Activated B cell treated with CpG ODN at 0.5 μM for 24 hours (primary cell): ENCODE data around the gene FAF2. TPM values are rescaled to one million over a fixed set of nuclear protein-coding genes. Genes with fewer than 3 reads are reported as not detected.

Experiments
- ATAC-seq: fragments of 200-7000 bp; cut with Tn5 transposase; one replicate; pipeline ENCODE4 v1.10.0; 2021; ENCODE audit warnings: low read depth, mild to moderate bottlenecking, moderate library complexity
- CTCF ChIA-PET: fragments of 350-600 bp; sonication (Branson Sonifier 250); formaldehyde crosslinking; loops from one replicate; lab custom pipeline; 2021; ENCODE audit warnings: antibody characterized with exemption; lab: Charles Lee
- POLR2A ChIA-PET: fragments of 350-600 bp; sonication (Branson Sonifier 250); formaldehyde crosslinking; loops from one replicate; lab custom pipeline; 2021; ENCODE audit warnings: antibody characterized with exemption; lab: Charles Lee
- DNase-seq: peaks from one replicate; pipeline ENCODE4 v3.0.0; 2022
- H3K27ac Mint-ChIP-seq: one replicate; pipeline ENCODE4 v1.8.0; 2020; ENCODE audit warnings: mixed read lengths
- H3K27me3 Mint-ChIP-seq: one replicate; pipeline ENCODE4 v1.8.0; 2021; ENCODE audit warnings: mixed read lengths
- H3K36me3 Mint-ChIP-seq: one replicate; pipeline ENCODE4 v1.8.0; 2021; ENCODE audit warnings: low read depth, mixed read lengths
- H3K4me1 Mint-ChIP-seq: one replicate; pipeline ENCODE4 v1.8.0; 2021; ENCODE audit warnings: mixed read lengths
- H3K4me3 Mint-ChIP-seq: one replicate; pipeline ENCODE4 v1.8.0; 2020; ENCODE audit warnings: mild to moderate bottlenecking, mixed read lengths
- H3K9me3 Mint-ChIP-seq: one replicate; pipeline ENCODE4 v1.8.0; 2020; ENCODE audit warnings: mixed read lengths
- intact Hi-C: fragments of 100-400 bp; cut with micrococcal nuclease; formaldehyde crosslinking; loops from one replicate; pipeline ENCODE4 v1.15.1; 2024
- total RNA-seq: library from RNA; stranded (reverse); gene quantifications from 2 replicates; pipeline ENCODE4 v1.2.3, GENCODE V29; 2022
- TF ChIP-seq, protein P1 (sequence below): fragments of 200-600 bp; IDR thresholded peaks from one replicate; pipeline ENCODE4 v1.8.0; 2022; ENCODE audit warnings: antibody characterized with exemption, mild to moderate bottlenecking

FAF2 gene
- total RNA-seq, 1 donor from 2014 or later: 39.0 TPM

GRCh38 chr5:176538230-176538988, 90.2 kb downstream of the FAF2 start:
- Mint-ChIP-seq H3K27ac (peak overlapping the region; percentile 95), H3K4me1 (peaks cover 67% of the 10 kb centered on the region), H3K27me3 (no peaks in the 10 kb centered on the region), H3K4me3 (peak overlapping the region; percentile 97), H3K9me3 (no peaks in the 10 kb centered on the region), H3K36me3 (peaks cover 15% of the 10 kb centered on the region)
- ChIA-PET CTCF (interaction anchor here (1.5 to 1.6 kb wide), 3 partner anchors 90 to 123 kb away, joined by 4 to 5 read pairs (median 5); partner anchors contain the start of genes CLTB and FAF2), POLR2A (interaction anchor here (0.6 to 4.2 kb wide), 20 partner anchors 9 to 1062 kb away, joined by 3 to 53 read pairs (median 6); partner anchors contain the start of genes CLTB, FAF2, HIGD2A and KIAA1191)
- ATAC-seq (no peak), DNase-seq (no peak)
- intact Hi-C loops: loop anchor here (5.0 to 10.0 kb wide), 4 partner anchors 94 to 1576 kb away; partner anchors contain the start of genes EIF4E1B, N4BP3, NSD1 and PRELID1
- TF ChIP-seq, protein P1, sequence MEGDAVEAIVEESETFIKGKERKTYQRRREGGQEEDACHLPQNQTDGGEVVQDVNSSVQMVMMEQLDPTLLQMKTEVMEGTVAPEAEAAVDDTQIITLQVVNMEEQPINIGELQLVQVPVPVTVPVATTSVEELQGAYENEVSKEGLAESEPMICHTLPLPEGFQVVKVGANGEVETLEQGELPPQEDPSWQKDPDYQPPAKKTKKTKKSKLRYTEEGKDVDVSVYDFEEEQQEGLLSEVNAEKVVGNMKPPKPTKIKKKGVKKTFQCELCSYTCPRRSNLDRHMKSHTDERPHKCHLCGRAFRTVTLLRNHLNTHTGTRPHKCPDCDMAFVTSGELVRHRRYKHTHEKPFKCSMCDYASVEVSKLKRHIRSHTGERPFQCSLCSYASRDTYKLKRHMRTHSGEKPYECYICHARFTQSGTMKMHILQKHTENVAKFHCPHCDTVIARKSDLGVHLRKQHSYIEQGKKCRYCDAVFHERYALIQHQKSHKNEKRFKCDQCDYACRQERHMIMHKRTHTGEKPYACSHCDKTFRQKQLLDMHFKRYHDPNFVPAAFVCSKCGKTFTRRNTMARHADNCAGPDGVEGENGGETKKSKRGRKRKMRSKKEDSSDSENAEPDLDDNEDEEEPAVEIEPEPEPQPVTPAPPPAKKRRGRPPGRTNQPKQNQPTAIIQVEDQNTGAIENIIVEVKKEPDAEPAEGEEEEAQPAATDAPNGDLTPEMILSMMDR: no peak

GRCh38 chr5:176538989-176539384, 90.8 kb downstream of the FAF2 start:
- Mint-ChIP-seq H3K4me3 (no peak overlapping the region), H3K9me3 (no peaks in the 10 kb centered on the region), H3K4me1 (peaks cover 65% of the 10 kb centered on the region), H3K36me3 (peaks cover 15% of the 10 kb centered on the region), H3K27me3 (no peaks in the 10 kb centered on the region), H3K27ac (peak overlapping the region; percentile 95)
- DNase-seq (no peak), ATAC-seq (no peak)
- intact Hi-C loops: loop anchor here (5.0 to 10.0 kb wide), 4 partner anchors 93 to 1576 kb away; partner anchors contain the start of genes EIF4E1B, N4BP3, NSD1 and PRELID1
- TF ChIP-seq, protein P1: no peak
- ChIA-PET CTCF (interaction anchor here (1.5 to 1.6 kb wide), 3 partner anchors 91 to 123 kb away, joined by 4 to 5 read pairs (median 5); partner anchors contain the start of genes CLTB and FAF2), POLR2A (interaction anchor here (2.4 to 4.2 kb wide), 2 partner anchors 11 to 122 kb away, joined by 7 to 22 read pairs; partner anchors contain the start of gene CLTB)

- Mint-ChIP-seq H3K4me3 (no peak overlapping the region), H3K4me1 (peaks cover 58% of the 10 kb centered on the region), H3K27me3 (no peaks in the 10 kb centered on the region), H3K36me3 (peaks cover 15% of the 10 kb centered on the region), H3K9me3 (no peaks in the 10 kb centered on the region), H3K27ac (peak overlapping the region; percentile 91)
- intact Hi-C loops: loop anchor here (5.0 kb wide), 1 partner anchor 33 kb away; no protein-coding TSS in a partner anchor
- CTCF ChIA-PET: no interaction called here
- TF ChIP-seq, protein P1: no peak
- POLR2A ChIA-PET: no interaction called here
- ATAC-seq (no peak), DNase-seq (no peak)
Measured at GRCh38 chr5:176540476-176540899, 92.3 kb downstream of the FAF2 start.

DNA sequence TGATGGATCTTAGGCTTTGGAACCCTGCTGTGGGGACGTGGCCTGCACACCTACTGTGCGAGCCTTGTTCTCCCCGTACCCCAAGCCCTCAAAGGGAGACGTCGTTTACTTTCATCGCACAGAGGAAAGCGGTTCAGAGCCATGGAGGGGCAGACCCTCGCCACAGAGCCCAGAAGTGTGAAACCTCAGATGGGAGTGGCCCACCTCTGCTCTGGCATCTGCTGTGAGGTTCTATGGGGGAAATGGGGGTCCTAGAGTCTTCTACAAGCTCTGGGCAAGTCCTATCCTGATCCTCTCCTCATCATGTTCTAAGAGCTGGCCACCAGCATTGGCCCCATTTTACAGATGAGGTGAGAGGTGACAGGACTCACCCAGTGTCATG, 92.8 kb downstream of the FAF2 start:
- Mint-ChIP-seq H3K36me3 (peaks cover 11% of the 10 kb centered on the region), H3K4me1 (peaks cover 55% of the 10 kb centered on the region), H3K9me3 (no peaks in the 10 kb centered on the region), H3K27ac (peak overlapping the region; percentile 91), H3K27me3 (no peaks in the 10 kb centered on the region), H3K4me3 (peak overlapping the region; percentile 84)
- ChIA-PET POLR2A (interaction anchor here (3.3 kb wide), 1 partner anchor 125 kb away, joined by 15 read pairs; the partner anchor contains the start of gene CLTB), CTCF (no interaction called here)
- DNase-seq (no peak), ATAC-seq (no peak)
- intact Hi-C loops: loop anchor here (5.0 kb wide), 1 partner anchor 34 kb away; no protein-coding TSS in a partner anchor
- TF ChIP-seq, protein P1: no peak
